T-helper 9 cell (primary cell): ENCODE data around the gene XG.
"Not testable (repeated sequence)": the region's sequence is repeated elsewhere in the genome, so short reads cannot be mapped to it uniquely, and the experiment has no call there.

Experiments
- DNase-seq: peaks from one replicate; pipeline ENCODE4 v3.0.0-alpha.2; 2020

The XG gene

DNA sequence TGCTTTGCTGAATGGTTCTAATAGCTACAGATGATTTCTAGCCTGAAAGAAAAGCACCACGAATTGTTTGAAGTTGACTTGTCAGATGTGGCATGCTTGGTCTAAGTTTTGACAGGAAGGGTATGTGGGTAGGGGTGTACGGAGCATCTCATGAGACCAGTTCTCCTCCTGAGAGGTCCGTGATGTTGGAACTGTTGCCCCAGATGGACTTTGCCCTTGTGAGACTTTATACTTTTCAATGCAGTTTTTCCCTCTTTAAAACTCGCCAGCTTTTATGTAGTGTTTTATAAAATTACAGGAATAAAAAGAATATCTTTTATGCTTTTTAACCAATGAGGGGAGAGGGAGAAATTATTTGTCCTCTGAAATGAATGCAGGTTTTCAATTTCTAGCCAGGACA lies 16.6 kb upstream of the XG start:
- no peak for DNase-seq

DNA sequence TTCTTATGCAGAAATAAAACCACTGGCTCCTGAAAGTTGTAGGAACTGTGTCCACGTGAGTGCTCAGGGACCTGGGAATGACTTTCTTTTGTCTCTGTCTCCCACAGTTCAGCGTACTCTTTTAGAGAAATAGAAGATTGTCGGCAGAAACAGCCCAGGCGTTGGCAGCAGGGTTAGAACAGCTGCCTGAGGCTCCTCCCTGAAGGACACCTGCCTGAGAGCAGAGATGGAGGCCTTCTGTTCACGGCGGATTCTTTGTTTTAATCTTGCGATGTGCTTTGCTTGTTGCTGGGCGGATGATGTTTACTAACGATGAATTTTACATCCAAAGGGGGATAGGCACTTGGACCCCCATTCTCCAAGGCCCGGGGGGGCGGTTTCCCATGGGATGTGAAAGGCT lies 11.2 kb upstream of the XG start:
- DNase-seq = no peak

DNA sequence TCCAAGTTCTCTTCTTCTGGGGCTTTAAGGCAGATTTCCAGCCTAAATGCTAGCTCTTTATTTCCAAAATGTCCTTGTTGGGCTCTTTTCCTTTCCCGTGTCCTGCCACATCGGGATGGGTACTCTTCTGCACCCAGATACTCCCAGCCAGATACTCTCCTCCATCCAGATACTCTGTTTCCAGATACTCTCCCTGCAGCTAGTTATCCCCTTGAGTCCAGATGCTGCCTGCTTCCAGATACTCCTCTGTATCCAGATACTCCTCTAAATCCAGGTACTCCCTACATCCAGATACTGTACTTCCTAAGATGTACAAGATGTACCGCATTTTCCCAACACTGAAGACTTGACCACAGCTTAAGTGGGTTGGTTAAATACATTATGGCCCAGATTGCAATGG lies 10.5 kb upstream of the XG start:
- DNase-seq = no peak

DNA sequence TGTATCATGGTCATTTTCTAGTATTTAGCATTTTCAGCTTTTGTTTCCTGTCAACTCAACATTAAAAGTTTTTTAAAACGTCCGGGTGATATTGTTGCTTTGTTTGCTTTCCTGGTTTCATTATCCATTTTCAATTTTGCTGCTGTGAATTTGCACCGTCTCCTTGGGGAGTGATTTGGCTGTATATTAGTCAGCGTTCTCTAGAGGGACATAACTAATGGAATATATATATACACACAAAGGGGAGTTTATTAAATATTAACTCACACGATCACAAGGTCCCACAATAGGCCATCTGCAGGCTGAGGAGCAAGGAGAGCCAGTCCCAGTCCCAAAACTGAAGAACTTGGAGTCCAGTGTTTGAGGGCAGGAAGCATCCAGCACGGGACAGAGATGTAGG lies 5.6 kb upstream of the XG start:
- not testable (repeated sequence) for DNase-seq

DNA sequence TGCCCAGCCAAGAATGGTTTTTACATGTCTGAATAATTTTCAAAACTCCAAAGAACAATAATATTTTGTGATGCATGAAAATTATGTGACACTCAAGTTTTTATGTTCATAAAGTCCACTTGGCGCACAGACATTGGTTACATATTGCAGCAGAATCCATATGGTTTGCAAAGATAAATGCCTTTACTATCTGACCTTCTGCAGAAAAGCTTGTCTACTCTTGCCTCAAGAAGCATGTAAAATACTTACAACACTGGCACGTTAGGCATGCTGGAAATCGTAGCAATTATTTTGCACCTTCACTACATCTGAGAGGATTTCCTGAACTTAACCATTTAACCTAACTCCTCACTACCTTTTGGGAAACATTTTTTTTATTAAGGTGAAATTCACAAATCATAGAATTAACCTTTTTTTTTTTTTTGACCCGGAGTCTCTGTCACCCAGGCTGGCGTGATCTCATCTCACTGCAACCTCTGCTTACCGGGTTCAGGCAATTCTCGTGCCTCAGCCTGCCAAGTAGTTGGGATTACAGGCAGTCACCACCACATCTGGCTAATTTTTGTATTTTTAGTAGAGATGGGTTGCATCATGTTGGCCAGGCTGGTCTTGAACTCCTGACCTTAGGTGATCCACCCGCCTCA lies 3.5 kb upstream of the XG start:
- DNase-seq = no peak

DNA sequence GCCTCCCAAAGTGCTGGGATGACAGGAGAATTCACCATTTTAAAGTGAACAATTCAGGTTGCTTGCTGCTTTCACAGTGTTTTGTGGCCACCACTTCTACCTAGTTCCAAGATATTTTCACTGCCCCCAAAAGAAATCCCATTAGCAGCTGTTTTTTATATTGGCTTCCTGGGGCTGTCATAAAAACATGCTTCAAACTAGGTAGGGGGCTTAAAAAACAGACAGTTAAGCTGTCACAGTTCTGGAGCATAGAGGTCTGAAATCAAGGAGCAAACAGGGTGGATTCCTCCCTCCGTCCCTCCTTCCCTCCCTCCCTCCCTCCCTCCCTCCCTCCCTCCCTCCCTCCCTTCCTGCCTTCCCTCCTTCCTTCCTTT lies 3.0 kb upstream of the XG start:
- no peak for DNase-seq

DNA sequence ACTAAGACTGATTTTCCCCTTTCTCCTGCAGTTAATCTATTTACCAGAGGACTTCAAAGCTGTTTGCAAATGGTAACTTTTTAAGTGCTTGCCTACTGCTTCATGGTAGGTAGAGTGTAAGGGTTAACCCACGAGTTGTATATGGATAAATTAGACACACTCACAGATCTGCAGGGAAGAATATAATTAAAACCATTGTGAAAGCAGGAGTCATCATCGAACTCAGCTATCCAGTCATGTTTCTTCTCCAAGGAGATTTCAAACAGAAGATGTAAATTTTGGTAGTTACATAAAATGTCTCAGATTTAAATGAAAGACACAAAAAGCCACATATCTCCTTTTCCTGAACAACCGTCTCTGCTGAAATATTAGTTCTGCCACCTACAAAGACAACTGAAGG lies 549 bp upstream of the XG start:
- no peak for DNase-seq

DNA sequence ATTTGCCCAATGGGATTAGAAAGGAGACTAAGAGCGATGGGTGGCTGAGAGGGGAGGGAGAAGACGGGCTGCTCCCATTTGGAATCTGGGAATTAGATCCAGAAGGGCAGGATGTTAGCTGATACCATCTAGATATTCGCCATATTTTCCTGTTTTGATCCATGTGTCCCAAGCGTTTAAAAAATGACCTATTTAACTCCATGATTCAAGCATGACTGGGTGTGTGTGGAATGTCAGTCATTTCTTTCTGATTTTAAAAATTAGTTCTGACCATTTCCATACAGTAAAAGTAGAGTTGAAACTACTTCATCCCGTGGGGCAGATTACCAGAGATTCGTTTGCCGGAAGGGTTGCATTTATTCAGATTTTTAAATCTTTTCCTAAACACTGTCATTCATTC lies 601 bp downstream of the XG start:
- not testable (repeated sequence) for DNase-seq

DNA sequence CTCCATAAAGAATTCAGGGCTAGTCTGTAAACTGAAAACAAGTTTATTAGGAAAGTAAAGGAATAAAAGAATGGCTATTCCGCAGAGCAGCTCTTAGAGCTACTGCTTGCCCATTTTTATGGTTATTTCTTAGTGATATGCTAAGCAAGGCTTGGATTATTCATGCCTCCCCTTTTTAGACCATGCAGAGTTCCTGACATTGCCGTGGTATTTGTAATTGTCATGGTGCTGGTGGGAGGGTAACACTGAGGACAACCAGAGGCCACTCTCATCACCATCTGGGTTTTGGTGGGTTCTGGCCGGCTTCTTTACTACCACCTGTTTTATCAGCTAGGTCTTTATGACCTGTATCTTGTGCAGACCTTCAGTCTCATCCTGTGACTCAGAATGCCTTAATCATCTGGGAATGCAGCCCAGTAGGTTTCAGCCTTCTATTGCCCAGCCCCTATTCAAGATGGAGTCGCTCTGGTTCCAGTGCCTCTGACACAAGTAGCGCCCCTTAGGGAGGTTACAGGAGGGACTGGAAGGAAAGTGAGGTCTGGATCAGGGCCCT lies 3.4 kb downstream of the XG start:
- not testable (repeated sequence) for DNase-seq

DNA sequence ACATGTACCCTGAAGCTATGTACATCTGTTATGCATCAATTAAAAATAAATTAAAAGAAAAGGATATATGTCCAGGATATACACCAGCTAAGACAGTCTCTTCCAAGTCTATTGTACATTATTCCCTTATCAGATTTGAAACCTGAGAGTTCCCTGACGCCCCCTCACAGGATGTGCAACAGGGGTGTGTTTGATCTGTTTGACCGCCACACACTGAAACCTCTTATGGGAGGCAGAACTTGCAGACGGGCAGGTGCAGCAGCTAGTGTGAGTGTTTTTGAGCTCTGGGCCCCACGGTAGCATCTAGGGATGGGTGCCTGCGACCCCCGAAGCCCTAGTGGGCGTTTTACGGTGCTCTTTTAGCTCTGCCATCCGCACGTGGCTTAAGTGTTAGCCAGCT lies 4.7 kb downstream of the XG start:
- no peak for DNase-seq

DNA sequence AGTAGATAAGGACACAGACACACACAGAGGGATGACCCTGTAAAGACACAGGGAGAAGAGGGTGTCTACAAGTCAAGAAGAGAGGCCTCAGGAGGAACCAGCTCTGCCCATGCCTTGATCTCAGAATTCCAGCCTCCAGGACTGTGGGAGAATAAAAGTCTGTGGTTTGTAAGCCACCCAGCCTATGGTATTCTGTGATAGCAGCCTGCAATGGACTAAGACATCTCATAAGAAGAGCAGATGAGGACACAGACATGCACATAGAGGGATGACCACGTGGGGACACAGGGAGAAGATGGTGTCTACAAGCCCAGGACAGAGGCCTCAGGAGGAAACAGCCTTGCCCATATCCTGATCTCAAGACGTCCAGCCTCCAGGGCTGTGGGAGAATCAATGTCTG lies 9.4 kb downstream of the XG start:
- no peak for DNase-seq

DNA sequence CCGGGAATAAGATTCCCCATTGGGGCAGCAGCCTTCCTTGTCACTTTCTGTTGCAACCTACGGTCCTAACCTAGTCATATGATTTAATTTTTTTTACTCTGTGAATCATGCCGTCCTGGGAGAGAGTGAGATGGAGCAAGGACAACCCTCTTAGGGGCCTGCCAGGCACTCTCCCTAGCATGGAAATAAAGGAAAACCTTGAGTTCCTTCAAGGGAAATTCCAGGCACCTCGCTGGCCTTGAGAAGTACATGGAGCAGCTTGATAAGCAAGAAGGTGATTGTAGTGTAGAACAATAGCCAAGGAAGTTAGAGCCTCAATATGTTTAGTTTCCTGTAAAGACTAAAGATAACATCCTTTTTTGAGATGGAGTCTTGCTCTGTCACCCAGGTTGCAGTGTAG lies 10.8 kb downstream of the XG start:
- not testable (repeated sequence) for DNase-seq

DNA sequence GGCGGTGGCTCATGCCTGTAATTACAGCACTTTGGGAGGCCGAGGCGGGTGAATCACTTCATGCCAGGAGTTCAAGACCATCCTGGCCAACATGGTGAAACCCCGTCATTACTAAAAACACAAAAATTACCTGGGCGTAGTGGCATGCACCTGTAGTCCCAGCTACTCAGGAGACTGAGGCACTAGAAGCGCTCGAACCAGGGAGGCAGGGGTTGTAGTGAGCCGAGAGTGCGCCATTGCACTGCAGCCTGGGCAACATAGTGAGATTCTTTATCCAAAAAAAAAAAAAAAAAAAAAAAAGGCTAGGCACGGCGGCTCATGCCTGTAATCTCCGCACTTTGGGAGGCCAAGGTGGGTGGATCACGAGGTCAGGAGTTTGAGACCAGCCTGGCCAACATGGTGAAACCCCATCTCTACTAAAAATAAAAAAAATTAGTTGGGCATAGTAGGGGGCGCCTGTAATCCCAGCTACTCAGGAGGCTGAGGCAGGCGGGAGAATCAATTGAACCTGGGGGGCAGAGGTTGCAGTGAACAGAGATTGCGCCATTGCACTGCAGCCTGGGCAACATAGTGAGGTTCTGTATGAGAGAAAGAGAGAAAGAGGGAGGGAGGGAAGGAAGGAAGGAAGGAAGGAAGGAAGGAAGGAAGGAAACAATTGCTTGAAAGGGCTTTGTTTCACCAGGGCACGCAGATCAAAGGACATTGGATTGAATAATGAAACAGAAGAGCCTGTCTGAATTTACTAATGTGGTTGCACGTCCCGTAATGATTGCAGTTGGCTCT lies 13.1 kb downstream of the XG start:
- not testable (repeated sequence) for DNase-seq

DNA sequence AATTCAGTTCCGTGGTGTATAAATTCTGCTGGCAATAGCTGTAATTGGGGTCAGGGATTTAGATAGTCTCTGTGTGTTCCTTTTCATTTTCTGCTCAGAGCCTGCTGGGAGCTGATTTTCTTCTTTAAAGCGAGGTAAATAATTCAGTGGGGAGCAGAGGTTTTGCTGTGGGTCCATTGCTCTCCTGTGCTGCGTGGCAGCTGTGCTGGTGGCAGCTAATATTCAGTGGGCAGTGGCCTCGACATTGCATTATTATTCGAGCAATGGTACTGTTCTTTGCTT lies 13.7 kb downstream of the XG start:
- no peak for DNase-seq

DNA sequence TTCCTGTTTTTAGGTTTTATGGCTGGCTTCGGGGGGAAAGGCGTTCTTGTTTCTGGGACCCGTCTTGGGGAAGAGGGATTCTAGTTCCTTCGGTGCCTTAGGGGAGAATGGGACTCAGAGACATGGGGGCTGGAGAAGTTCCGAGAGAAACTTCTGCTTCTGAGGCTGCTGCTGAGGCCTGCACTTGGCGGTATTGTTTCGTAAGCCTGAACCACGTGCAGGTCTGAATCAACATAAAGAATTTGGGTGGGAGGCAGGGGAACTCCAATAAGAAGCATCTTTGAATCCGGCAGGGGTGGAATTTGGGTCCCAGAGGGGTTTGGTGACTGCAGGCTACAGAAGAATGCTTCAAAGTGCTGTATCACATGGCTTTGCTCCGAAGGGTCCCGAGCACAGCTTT lies 15.1 kb downstream of the XG start:
- DNase-seq = no peak

DNA sequence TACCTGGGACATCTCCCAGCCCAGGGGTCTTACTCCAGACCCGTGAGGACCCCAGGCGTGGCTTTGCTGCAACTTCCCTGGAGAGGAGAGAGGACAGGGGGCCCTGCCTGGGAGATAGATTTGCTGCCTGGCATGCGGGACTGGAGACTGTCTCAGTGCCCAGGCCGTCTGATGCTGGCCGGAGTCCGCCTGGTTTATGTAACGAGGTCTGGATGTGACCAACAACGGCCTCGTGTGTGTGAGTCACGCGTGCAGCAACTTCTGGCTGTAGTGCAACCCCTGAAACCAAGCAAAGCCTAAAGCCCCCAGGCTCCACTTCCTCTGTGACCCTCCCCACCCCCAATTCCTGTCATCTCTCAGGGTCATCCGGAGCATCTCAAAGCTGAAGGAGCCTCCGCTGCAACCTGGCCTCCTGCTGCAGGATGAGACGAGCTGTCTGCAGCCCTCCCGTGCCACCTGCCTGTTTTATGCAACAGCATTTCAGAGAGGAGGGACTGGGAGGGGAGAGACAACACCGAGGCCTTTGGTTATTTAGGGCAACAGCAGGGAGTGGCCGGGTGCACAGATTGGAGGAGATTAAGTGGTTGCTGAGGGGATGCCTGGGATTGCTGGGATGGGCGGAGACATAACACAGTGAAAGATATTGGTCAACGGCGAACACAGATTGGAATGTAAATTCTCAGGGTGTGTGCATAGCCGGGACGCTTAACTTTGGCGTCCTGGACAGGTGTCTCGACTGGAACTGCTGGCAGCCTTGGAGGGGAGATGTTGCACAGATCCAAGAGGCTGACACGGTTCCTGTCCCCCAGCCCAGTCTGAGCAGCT lies 16.0 kb downstream of the XG start:
- no peak for DNase-seq

DNA sequence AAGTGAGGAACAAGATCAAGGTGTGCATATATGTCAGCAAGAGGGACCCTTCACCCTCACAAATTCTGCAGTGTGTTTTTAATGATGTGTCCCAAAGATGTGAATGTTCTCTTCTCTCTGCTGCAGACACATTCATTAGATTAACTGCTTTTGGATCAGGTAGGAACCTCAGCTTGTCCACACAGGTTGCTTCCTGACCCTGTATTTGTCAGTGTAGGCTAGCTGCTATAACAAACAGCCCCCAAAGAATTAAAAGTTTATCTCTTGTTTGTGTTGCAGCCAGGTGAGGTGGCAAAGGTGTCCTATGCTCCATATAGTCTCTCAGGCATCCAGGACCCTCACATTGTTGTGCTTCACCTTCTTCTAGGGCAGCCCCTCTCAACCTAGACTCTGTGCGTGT lies 17.8 kb downstream of the XG start:
- no peak for DNase-seq

DNA sequence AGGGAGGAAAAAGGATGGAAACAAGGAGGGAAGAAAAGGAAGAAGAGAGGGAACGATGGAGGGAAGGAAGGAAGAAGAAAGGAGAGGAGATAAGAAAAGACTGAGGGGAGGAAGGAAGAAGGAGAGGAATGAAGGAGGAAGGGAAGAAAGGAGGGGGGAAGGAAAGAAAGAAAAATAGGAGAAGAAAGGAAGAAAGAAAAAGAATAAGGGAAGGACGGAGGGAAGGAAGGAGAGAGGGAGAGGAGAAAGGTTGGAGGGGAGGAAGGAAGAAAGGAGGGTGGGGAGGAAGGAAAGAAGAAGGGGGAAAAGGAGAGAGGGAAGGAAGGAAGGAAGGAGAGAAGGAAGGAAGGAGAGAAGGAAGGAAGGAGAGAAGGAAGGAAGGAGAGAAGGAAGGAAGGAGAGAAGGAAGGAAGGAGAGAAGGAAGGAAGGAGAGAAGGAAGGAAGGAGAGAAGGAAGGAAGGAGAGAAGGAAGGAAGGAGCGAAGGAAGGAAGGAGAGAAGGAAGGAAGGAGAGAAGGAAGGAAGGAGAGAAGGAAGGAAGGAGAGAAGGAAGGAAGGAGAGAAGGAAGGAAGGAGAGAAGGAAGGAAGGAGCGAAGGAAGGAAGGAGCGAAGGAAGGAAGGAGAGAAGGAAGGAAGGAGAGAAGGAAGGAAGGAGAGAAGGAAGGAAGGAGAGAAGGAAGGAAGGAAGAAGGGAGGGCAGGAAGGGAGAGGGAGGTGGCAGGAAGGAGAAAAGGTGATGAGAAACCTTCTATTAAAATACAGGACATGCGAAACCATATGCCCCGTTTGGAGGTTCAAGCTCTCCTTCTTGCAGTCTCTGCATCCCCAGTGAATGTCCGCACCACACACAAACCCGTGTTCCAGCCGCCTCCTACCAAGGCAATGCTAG lies 21.6 kb downstream of the XG start:
- not testable (repeated sequence) for DNase-seq

DNA sequence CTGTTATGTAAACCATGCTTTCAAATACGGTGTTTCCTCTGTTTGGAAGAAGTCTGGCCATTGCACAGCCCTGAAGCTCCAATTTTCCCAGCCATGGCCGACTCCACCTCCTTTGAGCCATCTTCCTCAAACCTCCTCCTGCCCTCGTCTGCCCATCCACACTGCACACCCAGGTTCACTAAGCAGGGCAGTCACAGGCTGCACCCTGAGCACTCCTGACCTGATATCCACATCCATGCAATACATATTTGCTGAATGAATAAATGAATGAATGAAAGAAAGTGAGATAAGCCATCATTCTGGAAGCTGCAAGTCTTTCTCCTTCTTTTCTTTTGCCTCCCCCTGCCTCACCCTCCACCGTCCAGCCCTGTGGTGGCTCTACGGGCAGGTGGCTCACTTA lies 22.2 kb downstream of the XG start:
- DNase-seq = no peak

DNA sequence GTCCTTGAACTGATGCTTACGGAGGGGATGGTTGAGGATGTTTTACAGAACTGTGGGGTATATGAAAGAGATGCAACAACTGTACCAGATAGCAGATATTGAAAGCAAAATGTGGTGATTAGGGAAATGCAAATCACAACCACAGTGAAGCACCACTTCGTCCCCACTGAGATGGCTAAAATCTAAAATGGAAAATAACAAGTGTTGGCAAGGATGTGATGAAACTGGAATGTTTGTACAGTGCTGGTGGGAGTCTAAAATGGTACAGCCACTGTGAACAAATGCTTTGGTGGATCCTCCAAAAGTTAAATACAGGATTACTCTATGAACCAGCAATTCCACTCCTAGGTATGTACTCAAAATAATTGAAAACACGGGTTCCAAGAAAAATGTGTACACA lies 22.9 kb downstream of the XG start:
- DNase-seq = no peak

DNA sequence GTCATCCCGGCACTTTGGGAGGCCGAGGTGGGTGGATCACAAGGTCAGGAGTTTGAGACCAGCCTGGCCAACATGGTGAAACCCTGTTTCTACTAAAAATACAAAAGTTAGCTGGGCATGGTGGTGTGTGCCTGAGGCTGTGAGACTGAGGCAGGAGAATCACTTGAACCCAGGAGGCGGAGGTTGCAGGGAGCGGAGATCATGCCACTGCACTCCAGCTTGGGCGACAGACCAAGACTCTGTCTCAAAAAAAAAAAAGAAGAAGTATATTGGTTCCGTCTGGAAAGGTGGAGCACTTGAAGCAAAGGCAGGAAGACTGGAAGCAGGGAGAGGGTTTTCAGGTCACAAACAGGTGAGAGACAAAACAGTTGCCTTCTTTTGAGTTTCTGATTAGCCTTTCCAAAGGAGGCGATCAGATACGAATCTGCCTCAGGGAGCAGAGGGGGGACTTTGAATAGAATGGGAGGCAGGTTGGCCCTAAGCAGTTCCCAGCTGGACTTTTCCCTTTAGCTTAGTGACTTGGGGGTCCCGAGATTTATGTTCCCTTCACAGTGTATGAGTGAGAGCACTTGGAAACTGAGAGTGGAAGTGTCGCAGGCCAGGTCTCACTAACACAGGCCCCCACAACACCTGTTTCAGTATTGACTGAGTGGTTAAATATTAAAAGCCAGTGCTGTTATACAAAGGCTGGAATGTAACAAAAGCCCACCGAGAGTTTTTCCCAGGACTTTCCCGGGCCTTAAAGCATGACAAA lies 28.8 kb downstream of the XG start:
- not testable (repeated sequence) for DNase-seq

DNA sequence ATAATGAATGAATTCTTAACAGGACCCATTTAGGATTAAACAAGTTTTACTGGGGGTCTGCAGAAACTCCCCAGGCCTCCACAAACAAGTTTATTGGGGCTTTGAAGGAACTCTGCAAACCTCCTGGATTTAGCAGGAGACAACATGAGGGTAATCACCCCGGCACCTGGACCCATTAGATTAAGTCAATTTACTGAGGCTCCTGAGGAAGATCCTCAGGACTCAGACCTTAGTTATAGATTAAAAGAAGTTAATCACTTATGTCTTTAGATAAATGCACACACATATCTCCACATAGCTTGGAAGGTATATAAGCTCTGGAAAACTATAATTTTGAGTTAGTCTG lies 29.4 kb downstream of the XG start:
- no peak for DNase-seq
